GF-D8 (cell line): ENCODE data around the gene CARMIL1.

Experiments
- DNase-seq: peaks from one replicate; lab custom pipeline; 2025; lab: John Stamatoyannopoulos, UW

The CARMIL1 gene

GRCh38 chr6:25512560-25512959 lies 233.4 kb downstream of the CARMIL1 start:
- DNase-seq, result no peak

- no peak for DNase-seq
These were observed 240.7 kb downstream of the CARMIL1 start for GRCh38 chr6:25519856-25520255.

- no peak for DNase-seq
These were observed 245.4 kb downstream of the CARMIL1 start for GRCh38 chr6:25524542-25524941.

DNA sequence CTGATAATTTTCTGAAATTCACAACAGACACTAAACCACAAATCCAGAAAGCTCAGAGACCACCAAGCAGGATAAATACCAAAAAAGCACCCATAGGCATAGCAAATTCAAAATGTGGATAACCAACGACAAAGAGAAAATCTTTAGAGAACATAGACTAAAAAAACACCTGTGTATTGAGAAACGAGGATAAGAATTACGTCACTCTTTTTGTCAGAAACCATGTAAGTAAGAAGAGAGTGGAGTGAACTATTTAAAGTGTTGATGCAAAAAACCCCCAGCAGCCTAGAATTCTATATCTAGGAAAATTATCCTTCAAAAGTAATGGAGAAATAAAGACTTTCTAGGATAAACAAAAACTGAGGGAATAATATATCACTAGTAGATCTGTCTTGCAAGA lies 245.9 kb downstream of the CARMIL1 start:
- no peak for DNase-seq

- DNase-seq, result no peak
These were observed 255.9 kb downstream of the CARMIL1 start for GRCh38 chr6:25534942-25535631.

GRCh38 chr6:25535632-25536225 lies 256.6 kb downstream of the CARMIL1 start:
- DNase-seq, result no peak

- DNase-seq, result no peak
These were observed 257.6 kb downstream of the CARMIL1 start for GRCh38 chr6:25536781-25537180.

GRCh38 chr6:25537349-25538018 lies 258.3 kb downstream of the CARMIL1 start:
- no peak for DNase-seq

GRCh38 chr6:25541228-25541627 lies 262.1 kb downstream of the CARMIL1 start:
- DNase-seq, result no peak

DNA sequence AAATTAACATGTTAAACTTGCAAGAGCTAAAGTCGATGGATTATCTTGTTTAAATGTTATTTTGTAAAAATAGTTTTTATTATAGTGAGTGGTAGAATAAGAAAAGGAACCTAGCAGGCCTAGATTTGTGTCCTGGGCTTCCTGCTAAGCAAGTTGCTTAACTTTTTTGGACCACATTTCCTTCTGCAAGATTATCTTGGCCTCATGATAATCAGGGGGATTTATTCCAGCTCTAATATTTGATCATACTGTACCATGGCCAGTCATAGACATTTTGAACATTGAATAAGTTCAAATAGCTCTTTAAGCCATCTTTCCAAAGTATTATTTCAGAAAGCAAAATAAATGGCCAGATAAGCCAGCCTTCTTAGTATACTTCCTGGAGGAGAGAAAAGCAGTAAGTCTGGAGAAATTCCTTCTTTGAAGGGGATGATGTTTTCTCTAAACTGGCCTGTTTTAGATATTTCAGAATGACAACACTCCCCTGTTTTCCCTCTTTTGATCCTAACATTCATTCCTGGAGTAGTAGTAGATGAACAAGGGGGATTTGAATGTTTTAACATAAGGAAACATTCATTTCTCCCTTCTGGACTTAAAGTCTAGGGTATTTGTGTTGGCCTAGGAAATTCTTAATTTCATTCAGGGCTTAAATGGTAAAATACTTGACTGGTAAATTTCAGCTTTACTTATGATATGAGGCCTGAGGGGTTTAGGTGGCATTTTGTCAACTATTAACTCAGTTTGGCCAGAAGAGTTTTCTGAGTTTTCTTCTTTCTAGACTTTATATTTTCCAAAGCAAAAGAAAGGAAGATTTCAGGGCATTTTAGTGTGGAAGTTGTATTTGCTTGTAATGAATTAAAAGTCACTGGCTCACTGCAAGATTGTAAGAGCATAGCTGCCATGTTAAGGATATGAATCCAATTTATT lies 264.1 kb downstream of the CARMIL1 start:
- no peak for DNase-seq

- no peak for DNase-seq
These were observed 265.7 kb downstream of the CARMIL1 start for GRCh38 chr6:25544833-25545232.

GRCh38 chr6:25547797-25548196 lies 268.6 kb downstream of the CARMIL1 start:
- no peak for DNase-seq

GRCh38 chr6:25548451-25548850 lies 269.3 kb downstream of the CARMIL1 start:
- no peak for DNase-seq

- DNase-seq, result no peak
These were observed 271.5 kb downstream of the CARMIL1 start for GRCh38 chr6:25550631-25551030.

- no peak for DNase-seq
These were observed 274.3 kb downstream of the CARMIL1 start for GRCh38 chr6:25553502-25553901.

DNA sequence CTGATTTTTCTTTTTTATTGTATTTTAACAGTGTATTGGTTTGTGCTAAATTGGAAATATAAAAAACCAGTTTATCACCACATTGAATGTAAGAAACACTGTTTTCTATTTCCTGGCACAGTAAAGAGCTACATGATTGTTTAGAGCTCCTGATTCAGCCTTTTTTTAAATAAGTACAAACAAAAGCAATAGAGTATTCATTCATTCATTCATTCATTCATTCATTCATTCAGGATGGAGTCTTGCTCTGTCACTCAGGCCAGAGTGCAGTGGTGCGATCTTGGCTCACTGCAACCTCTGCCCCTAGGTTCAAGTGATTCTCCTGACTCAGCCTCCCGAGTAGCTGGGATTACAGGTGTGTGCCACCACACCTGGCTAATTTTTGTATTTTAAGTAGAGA lies 276.0 kb downstream of the CARMIL1 start:
- no peak for DNase-seq

- no peak for DNase-seq
These were observed 277.3 kb downstream of the CARMIL1 start for GRCh38 chr6:25556516-25556915.

DNA sequence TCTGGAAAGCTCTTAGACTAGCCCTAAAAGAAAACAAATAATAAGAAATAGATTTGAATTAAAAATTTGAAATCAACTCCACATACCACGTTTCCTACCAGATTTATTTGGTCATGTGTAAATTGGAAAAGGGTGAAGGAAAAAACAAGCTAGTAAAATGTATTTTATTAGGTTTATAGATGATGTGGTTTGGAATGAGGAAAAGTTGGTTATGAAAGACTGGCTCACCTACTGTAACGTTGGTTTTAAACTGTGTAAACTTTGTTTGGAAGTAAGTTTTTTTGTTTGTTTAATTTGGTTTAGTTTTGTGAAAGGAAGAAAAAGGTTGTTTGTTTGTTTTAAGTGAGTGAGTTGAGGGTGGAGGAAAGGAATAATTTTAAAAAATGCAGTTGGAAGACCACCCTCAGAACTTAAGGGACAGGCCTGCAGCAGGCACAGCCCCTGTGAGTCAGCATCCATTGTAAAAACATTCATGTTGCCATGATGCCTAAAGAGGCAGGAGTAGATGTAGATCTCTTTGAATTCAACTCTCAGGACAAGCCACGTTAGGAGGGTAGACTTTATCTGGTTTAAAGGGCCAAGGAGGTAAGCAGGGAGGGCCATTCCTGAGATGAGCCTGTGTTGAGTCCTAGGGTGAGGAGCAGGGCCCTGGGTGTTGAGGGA lies 279.1 kb downstream of the CARMIL1 start:
- no peak for DNase-seq

- no peak for DNase-seq
These were observed 281.7 kb downstream of the CARMIL1 start for GRCh38 chr6:25560865-25561264.

GRCh38 chr6:25564943-25565342 lies 285.8 kb downstream of the CARMIL1 start:
- no peak for DNase-seq

- no peak for DNase-seq
These were observed 291.4 kb downstream of the CARMIL1 start for GRCh38 chr6:25570578-25570977.

DNA sequence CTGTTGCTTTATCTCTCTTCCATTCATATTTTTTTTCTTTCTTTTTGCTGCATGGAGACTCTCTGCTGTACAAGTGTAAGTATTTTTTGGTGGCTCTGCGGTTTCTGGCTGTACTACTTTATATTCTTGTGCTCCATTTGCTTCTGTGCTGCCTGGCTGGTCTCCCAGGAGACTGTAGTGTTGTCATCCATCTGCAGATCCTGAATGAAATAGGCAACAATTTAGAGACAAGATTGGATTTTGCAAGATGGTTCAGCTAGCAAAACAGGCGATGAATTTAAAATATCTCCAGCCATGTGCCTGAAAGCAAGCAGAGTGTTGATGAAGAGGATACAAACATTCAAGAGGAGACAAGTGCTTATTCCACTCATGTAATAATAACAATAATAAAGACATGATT lies 297.7 kb downstream of the CARMIL1 start:
- DNase-seq, result no peak
